ENCODE results near the gene BACH2. TPM values are rescaled to one million over a fixed set of nuclear protein-coding genes. Genes with fewer than 3 reads are reported as not detected.

The BACH2 gene
- total RNA-seq, 4 donors from 2014 or later = 3.6 to 13.4 (median 7.5) TPM

GRCh38 chr6:90199900-90200299 is 96.7 kb downstream of the BACH2 start:
- Histone ChIP-seq H3K27me3 (no peaks in the 10 kb centered on the region), H3K27ac (peak overlapping the region in 3 of 4 donors; percentile 13 to 29 (median 24)), H3K4me3 (no peak overlapping the region), H3K9me3 (no peaks in the 10 kb centered on the region), H3K36me3 (no peaks in the 10 kb centered on the region), H3K4me1 (peaks cover 57 to 65% of the 10 kb centered on the region in 2 donors)
- TF ChIP-seq POLR2A (IDR thresholded peaks at IDR 0.05) = no peak
- TF ChIP-seq, protein P1, sequence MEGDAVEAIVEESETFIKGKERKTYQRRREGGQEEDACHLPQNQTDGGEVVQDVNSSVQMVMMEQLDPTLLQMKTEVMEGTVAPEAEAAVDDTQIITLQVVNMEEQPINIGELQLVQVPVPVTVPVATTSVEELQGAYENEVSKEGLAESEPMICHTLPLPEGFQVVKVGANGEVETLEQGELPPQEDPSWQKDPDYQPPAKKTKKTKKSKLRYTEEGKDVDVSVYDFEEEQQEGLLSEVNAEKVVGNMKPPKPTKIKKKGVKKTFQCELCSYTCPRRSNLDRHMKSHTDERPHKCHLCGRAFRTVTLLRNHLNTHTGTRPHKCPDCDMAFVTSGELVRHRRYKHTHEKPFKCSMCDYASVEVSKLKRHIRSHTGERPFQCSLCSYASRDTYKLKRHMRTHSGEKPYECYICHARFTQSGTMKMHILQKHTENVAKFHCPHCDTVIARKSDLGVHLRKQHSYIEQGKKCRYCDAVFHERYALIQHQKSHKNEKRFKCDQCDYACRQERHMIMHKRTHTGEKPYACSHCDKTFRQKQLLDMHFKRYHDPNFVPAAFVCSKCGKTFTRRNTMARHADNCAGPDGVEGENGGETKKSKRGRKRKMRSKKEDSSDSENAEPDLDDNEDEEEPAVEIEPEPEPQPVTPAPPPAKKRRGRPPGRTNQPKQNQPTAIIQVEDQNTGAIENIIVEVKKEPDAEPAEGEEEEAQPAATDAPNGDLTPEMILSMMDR (IDR thresholded peaks at IDR 0.05 in 4 of 5, conservative IDR thresholded peaks at IDR 0.05 in 1 of 5) = no peak
- DNase-seq = no peak
- intact Hi-C loops (cut with DNase I; ENCODE audit: low total_unique reads) (no loop called here), in situ Hi-C loops (cut with MboI; ENCODE audit: low sequenced_read_pairs in 4 of 4) (no loop called here)
- ATAC-seq = no peak

DNA sequence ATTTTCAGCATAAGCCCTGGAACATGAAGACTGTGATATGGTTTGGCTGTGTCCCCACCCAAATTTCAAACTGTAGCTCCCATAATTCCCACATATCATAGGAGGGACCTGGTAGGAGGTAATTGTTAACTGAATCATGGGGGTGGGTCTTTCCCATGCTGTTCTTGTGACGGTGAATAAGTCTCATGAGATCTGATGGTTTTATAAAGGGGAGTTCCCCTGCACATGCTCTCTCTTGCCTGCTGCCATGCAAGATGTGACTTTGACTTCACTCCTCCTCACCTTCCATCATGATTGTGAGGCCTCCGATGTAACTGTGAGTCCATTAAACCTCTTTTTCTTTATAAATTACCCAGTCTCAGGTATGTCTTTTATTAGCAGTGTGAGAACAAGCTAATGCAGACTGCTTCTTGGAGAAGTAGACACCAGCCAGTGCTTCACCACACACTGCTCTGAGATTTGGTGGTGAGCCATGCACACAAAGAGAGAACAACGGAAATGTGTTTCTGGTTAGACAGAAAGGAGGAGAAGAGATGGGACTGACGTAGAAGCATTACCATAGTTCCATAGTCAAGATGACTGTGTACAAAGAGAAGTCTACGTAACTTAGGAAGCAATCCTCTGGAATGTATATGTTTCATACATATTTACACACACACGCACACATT is 97.8 kb downstream of the BACH2 start:
- intact Hi-C loops (cut with DNase I; ENCODE audit: low total_unique reads) = loop anchor here (1.0 kb wide), 1 partner anchor 20 kb away; no protein-coding TSS in a partner anchor
- no peak overlapping the region for H3K4me3 ChIP-seq
- H3K4me1 ChIP-seq = peaks cover 65% of the 10 kb centered on the region in 2 donors
- H3K27ac ChIP-seq = peak overlapping the region; percentile 62 to 80 (median 78)
- ATAC-seq (no peak), DNase-seq (no peak)
- in situ Hi-C loops (cut with MboI; ENCODE audit: low sequenced_read_pairs in 4 of 4) = no loop called here
- no peaks in the 10 kb centered on the region for H3K9me3 ChIP-seq
- H3K27me3 ChIP-seq = no peaks in the 10 kb centered on the region
- no peaks in the 10 kb centered on the region for H3K36me3 ChIP-seq
- TF ChIP-seq, protein P1 (IDR thresholded peaks at IDR 0.05 in 4 of 5, conservative IDR thresholded peaks at IDR 0.05 in 1 of 5) = no peak
- TF ChIP-seq POLR2A (IDR thresholded peaks at IDR 0.05) = no peak

DNA sequence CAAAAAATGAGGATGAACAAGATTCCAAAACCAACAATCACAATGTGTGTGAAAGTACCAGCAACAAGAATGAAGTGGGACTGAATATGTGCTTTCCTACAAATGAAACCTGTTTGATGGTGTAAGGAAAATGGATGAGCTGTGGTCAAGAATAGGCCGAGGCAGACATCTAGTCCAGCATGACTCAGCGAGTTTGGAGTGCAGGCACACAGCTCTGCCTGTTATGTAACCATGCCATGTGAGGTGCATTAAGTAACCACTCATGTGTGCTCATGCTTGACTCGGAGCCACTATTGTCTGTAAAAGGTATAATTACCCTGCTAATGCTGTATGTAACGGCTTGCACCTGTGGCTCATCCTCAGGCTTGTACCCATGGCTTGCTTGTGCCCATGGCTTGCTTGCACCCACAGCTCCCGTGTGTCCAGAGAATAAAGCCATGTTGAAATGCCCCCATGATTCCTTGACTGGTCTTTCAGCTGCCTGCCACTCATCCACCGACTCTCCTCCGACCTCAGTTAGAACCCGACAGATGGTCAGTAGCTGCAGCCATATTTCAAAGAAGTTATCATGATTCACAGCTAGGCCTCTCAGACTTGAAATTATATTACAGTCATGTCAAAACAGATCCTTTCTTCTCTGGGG is 98.7 kb downstream of the BACH2 start:
- Histone ChIP-seq H3K4me3 (no peak overlapping the region), H3K36me3 (no peaks in the 10 kb centered on the region), H3K27ac (peak overlapping the region; percentile 62 to 80 (median 78)), H3K4me1 (peaks cover 64 to 67% of the 10 kb centered on the region in 2 donors), H3K27me3 (no peaks in the 10 kb centered on the region), H3K9me3 (no peaks in the 10 kb centered on the region)
- DNase-seq = peak; percentile 67 to 86
- intact Hi-C loops (cut with DNase I; ENCODE audit: low total_unique reads) = loop anchor here (1.0 kb wide), 1 partner anchor 21 kb away; no protein-coding TSS in a partner anchor
- in situ Hi-C loops (cut with MboI; ENCODE audit: low sequenced_read_pairs in 4 of 4) = no loop called here
- ATAC-seq = peak; percentile 68 to 89
- no peak for TF ChIP-seq POLR2A (IDR thresholded peaks at IDR 0.05)
- TF ChIP-seq, protein P1 (IDR thresholded peaks at IDR 0.05 in 4 of 5, conservative IDR thresholded peaks at IDR 0.05 in 1 of 5) = no peak

DNA sequence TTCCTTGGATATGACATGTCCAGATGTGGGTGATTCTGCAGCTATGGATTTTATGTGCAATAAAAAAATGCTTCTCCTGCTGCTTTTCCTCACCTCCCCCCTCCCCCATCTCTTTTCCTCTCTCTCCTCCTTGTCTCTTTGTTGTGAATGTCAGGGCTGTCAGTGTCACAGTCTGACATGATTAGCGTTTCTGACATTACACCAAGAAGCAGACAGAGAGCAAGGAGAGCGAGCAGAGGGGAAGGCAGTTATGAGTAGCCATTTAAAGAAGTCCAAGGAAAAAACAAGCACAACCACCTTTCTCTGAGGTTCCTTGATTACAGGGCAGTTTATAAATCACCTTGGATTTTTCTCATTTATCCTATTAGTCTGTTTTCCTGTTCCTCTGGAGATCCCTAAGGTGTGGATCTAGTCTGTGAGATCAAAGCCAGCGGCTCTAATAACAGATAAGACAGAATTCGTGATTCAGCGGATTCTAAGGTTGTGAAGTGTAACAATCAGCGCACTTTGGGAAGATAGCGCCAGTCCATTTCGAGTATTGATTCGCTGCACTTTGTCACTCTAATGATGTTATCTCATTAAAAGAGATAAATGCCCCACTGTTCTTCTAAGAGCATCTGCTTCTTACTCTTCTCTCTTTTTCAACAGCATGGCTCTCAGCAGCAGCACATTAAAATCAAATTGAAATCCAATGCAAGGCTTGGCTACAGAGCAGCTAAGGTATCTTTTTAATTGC is 101.4 kb downstream of the BACH2 start:
- TF ChIP-seq POLR2A (IDR thresholded peaks at IDR 0.05) = no peak
- intact Hi-C loops (cut with DNase I; ENCODE audit: low total_unique reads) (loop anchor here (2.0 kb wide), 1 partner anchor 96 kb away; no protein-coding TSS in a partner anchor), in situ Hi-C loops (cut with MboI; ENCODE audit: low sequenced_read_pairs in 4 of 4) (no loop called here)
- peak in 1 of 2 donors; percentile 16 for ATAC-seq
- H3K27me3 ChIP-seq = no peaks in the 10 kb centered on the region
- peak overlapping the region; percentile 72 to 82 (median 78) for H3K27ac ChIP-seq
- no peak overlapping the region for H3K4me3 ChIP-seq
- H3K36me3 ChIP-seq = no peaks in the 10 kb centered on the region
- DNase-seq = no peak
- H3K4me1 ChIP-seq = peaks cover 60 to 62% of the 10 kb centered on the region in 2 donors
- no peaks in the 10 kb centered on the region for H3K9me3 ChIP-seq
